HepG2 (cell line): ENCODE measurements around the gene STPG4. TPM values are rescaled to one million over a fixed set of nuclear protein-coding genes. Genes with fewer than 3 reads are reported as not detected.

Source experiments
- ATAC-seq: fragments of 200-7000 bp; cut with Tn5 transposase; 3 replicates; pipeline ENCODE4 v1.9.1; 2020; ENCODE audit warnings: mild to moderate bottlenecking, moderate library complexity
- BruUV-seq: library from RNA; stranded (reverse); fragments of 400-500 nt; replicated peaks from 2 replicates; lab custom pipeline; 2021; lab: Mats Ljungman, UMichigan
- CTCF ChIA-PET: fragments of 300-600 bp; formaldehyde crosslinking; extraction: SDS; loops from one replicate; lab custom pipeline; 2021; ENCODE audit warnings: low total read pairs, inconsistent platforms, low intra/inter-chr PET ratio; lab: Yijun Ruan, JAX
- POLR2A ChIA-PET: fragments of 350-600 bp; sonication (Branson Sonifier 250); formaldehyde crosslinking; loops from one replicate; lab custom pipeline; 2020; ENCODE audit warnings: antibody characterized with exemption, inconsistent platforms; lab: Yijun Ruan, JAX
- DNase-seq: peaks from one replicate; pipeline ENCODE4 v3.0.0-alpha.2; 2015; ENCODE audit warnings: low spot score
- FAIRE-seq: peaks from 3 replicates; lab custom pipeline; 2011; peaks lifted over from hg19 to GRCh38; lab: Jason Lieb, UNC
- H2AFZ ChIP-seq: one replicate; pipeline ENCODE4 v1.6.1; 2011; ENCODE audit warnings: low read length, inconsistent platforms
- H3K27ac ChIP-seq: fragments of 300-600 bp; 3 replicates; pipeline ENCODE4 v1.8.0; 2011; ENCODE audit warnings: mixed run types, mild to moderate bottlenecking, mixed read lengths, low read length, inconsistent platforms; ENCODE audit not compliant: insufficient read depth; ENCODE audit errors: extremely low read length
- H3K27me3 ChIP-seq, 2 experiments: fragments of 200-600 bp in 1 of 2; 2 replicates in 1 of 2; 3 replicates in 1 of 2; pipeline versions ENCODE4 v1.6.0 to v1.8.0; 2011; ENCODE audit warnings: low read length in 2 of 2, mild to moderate bottlenecking in 2 of 2, moderate library complexity in 2 of 2, inconsistent platforms in 1 of 2; ENCODE audit not compliant: insufficient read depth in 2 of 2, control insufficient read depth in 1 of 2
- H3K36me3 ChIP-seq, 2 experiments: fragments of 200-600 bp in 1 of 2; replicated peaks in 1 of 2; 2 replicates in 1 of 2; 3 replicates in 1 of 2; pipeline versions ENCODE4 v1.5.1 to v1.8.0; 2011; ENCODE audit warnings: low read length in 2 of 2, inconsistent platforms in 1 of 2; ENCODE audit not compliant: insufficient read depth in 2 of 2, control insufficient read depth in 1 of 2
- H3K4me1 ChIP-seq: 2 replicates; pipeline ENCODE4 v1.5.1; 2012; ENCODE audit warnings: low read length, inconsistent platforms; ENCODE audit not compliant: insufficient read depth
- H3K4me2 ChIP-seq: 2 replicates; pipeline ENCODE4 v1.6.0; 2011; ENCODE audit warnings: low read depth, low read length, inconsistent platforms
- H3K4me3 ChIP-seq, 3 experiments: fragments of 200-600 bp in 1 of 3; sonication (generic), shearing (Covaris generic) in 1 of 3; replicated peaks in 1 of 3; 2 replicates each; pipeline ENCODE4 v1.5.1; 2011 to 2016; ENCODE audit warnings: low read length in 3 of 3, inconsistent platforms in 2 of 3, low read depth in 2 of 3, mild to moderate bottlenecking in 2 of 3, control low read depth in 1 of 3, mixed read lengths in 1 of 3; ENCODE audit not compliant: insufficient read depth in 1 of 3
- H3K79me2 ChIP-seq: one replicate; pipeline ENCODE4 v1.6.1; 2011; ENCODE audit warnings: low read length, inconsistent platforms; ENCODE audit not compliant: insufficient read depth
- H3K9ac ChIP-seq: 2 replicates; pipeline ENCODE4 v1.6.0; 2011; ENCODE audit warnings: mild to moderate bottlenecking, low read depth, low read length, inconsistent platforms; ENCODE audit not compliant: insufficient read depth
- H3K9me3 ChIP-seq: 2 replicates; pipeline ENCODE4 v1.5.1; 2012; ENCODE audit warnings: mild to moderate bottlenecking, low read length
- H4K20me1 ChIP-seq: 2 replicates; pipeline ENCODE4 v1.6.0; 2011; ENCODE audit warnings: inconsistent platforms, mild to moderate bottlenecking, low read length, moderate library complexity; ENCODE audit not compliant: insufficient read depth
- BCL6 ChIP-seq: IDR thresholded peaks from 2 replicates; pipeline ENCODE4 v1.6.1; 2016; ENCODE audit warnings: missing genetic modification reagents, missing compliant biosample characterization
- CHD4 ChIP-seq: fragments of 200-600 bp; sonication (generic); IDR thresholded peaks from 2 replicates; pipeline ENCODE4 v1.7.0; 2017; ENCODE audit warnings: mild to moderate bottlenecking, low read length, borderline replicate concordance
- FOXK1 ChIP-seq: sonication (generic); formaldehyde crosslinking; IDR thresholded peaks from 2 replicates; pipeline ENCODE4 v1.4.0; 2020; ENCODE audit warnings: low read depth, missing genetic modification reagents, borderline replicate concordance
- GATAD2A ChIP-seq: IDR thresholded peaks from 2 replicates; pipeline ENCODE4 v1.6.1; 2016
- HINFP ChIP-seq: sonication (generic); formaldehyde crosslinking; IDR thresholded peaks from 2 replicates; pipeline ENCODE4 v1.4.0; 2020; ENCODE audit warnings: low read depth, mild to moderate bottlenecking, missing genetic modification reagents
- KAT2B ChIP-seq: fragments of 150-350 bp; IDR thresholded peaks from 2 replicates; pipeline ENCODE4 v1.6.1; 2014; ENCODE audit warnings: low read depth, low read length, borderline replicate concordance
- RXRB ChIP-seq: IDR thresholded peaks from 2 replicates; pipeline ENCODE4 v1.6.1; 2016; ENCODE audit warnings: borderline replicate concordance, missing genetic modification reagents, missing compliant biosample characterization
- TAF1 ChIP-seq: sonication (generic); formaldehyde crosslinking; IDR thresholded peaks from 2 replicates; pipeline ENCODE4 v1.4.0; 2020; ENCODE audit warnings: missing genetic modification reagents
- TIGD3 ChIP-seq: sonication (generic); formaldehyde crosslinking; IDR thresholded peaks from 2 replicates; pipeline ENCODE4 v1.5.1; 2020; ENCODE audit warnings: mild to moderate bottlenecking, missing genetic modification reagents, borderline replicate concordance
- ZNF556 ChIP-seq: sonication (generic); formaldehyde crosslinking; IDR thresholded peaks from 2 replicates; pipeline ENCODE4 v1.4.0; 2020; ENCODE audit warnings: mild to moderate bottlenecking, missing genetic modification reagents, borderline replicate concordance
- ZNF570 ChIP-seq: sonication (generic); formaldehyde crosslinking; IDR thresholded peaks from 2 replicates; pipeline ENCODE4 v1.4.0; 2020; ENCODE audit warnings: mild to moderate bottlenecking, missing genetic modification reagents, borderline replicate concordance
- ZNF768 ChIP-seq: sonication (generic); formaldehyde crosslinking; IDR thresholded peaks from 2 replicates; pipeline ENCODE4 v1.4.0; 2020; ENCODE audit warnings: missing genetic modification reagents
- ZNF776 ChIP-seq: sonication (generic); formaldehyde crosslinking; IDR thresholded peaks from 2 replicates; pipeline ENCODE4 v1.4.0; 2020; ENCODE audit warnings: mild to moderate bottlenecking, missing genetic modification reagents
- ZNF790 ChIP-seq: sonication (generic); formaldehyde crosslinking; IDR thresholded peaks from 2 replicates; pipeline ENCODE4 v1.8.0; 2022; ENCODE audit warnings: missing genetic modification reagents, mild to moderate bottlenecking, borderline replicate concordance
- in situ Hi-C: cut with HindIII; loops from 2 replicates; pipeline ENCODE4 v1.10.0; 2017; ENCODE audit warnings: low pct_unique_long_range_greater_than_20kb; ENCODE audit not compliant: extremely low pct_ligation_motif_present
- intact Hi-C: fragments of 100-400 bp; cut with micrococcal nuclease; formaldehyde crosslinking; loops from one replicate; pipeline ENCODE4 v1.10.0; 2022; ENCODE audit not compliant: unreplicated experiment
- polyA plus RNA-seq, 8 experiments: library from polyadenylated mRNA; depleted of rRNA in 3 of 8; stranded (reverse) in 7 of 8; unstranded in 1 of 8; fragments of >200 nt; fragmentation: Illumina TruSeq in 4 of 8; extraction: Trizol in 4 of 8; gene quantifications; 2 replicates each; pipeline versions ENCODE4 v1.2.1 to v1.2.3, GENCODE V29; 2011 to 2016; ENCODE audit warnings: low read depth in 4 of 8, missing spikeins in 1 of 8, mixed read lengths in 1 of 8; ENCODE audit not compliant: insufficient read depth in 1 of 8
- total RNA-seq, 5 experiments: library from RNA; depleted of rRNA; stranded (reverse); fragments of >200 nt; fragmentation: Illumina TruSeq; extraction: Trizol; gene quantifications; 2 replicates each; pipeline ENCODE4 v1.2.3, GENCODE V29; 2016; ENCODE audit warnings: low read depth in 1 of 5
- TF ChIP-seq, protein P1 (sequence below): sonication (generic); formaldehyde crosslinking; IDR thresholded peaks from 2 replicates; pipeline ENCODE4 v1.4.0; 2020; ENCODE audit warnings: mild to moderate bottlenecking, missing genetic modification reagents
- TF ChIP-seq, protein P2 (sequence below): sonication (generic); formaldehyde crosslinking; IDR thresholded peaks from 2 replicates; pipeline ENCODE4 v1.4.0; 2020; ENCODE audit warnings: missing genetic modification reagents
- TF ChIP-seq, protein P3 (sequence below): sonication (generic); formaldehyde crosslinking; IDR thresholded peaks from 2 replicates; pipeline ENCODE4 v1.5.0; 2020; ENCODE audit warnings: missing genetic modification reagents, mild to moderate bottlenecking, borderline replicate concordance

Gene STPG4
- total and polyA plus RNA-seq, 2 of the 13 experiments (the other 11 are each of a cell fraction or from before 2014, with no cell fraction given): 0.11 to 0.15 TPM

GRCh38 chr2:47194410-47194809 is 39.3 kb upstream of the STPG4 start:
- no peak overlapping the region for H3K27ac ChIP-seq
- TF ChIP-seq ZNF790 (no peak), ZNF570 (CRISPR knock-in tag) (no peak), ZNF556 (no peak), BCL6 (no peak), ZNF768 (CRISPR knock-in tag) (no peak), TIGD3 (no peak), FOXK1 (CRISPR knock-in tag) (no peak), KAT2B (no peak), GATAD2A (CRISPR knock-in tag) (no peak), ZNF776 (CRISPR knock-in tag) (no peak), RXRB (CRISPR knock-in tag) (no peak), HINFP (CRISPR knock-in tag) (no peak), CHD4 (no peak), TAF1 (CRISPR knock-in tag) (no peak)
- TF ChIP-seq, protein P1, sequence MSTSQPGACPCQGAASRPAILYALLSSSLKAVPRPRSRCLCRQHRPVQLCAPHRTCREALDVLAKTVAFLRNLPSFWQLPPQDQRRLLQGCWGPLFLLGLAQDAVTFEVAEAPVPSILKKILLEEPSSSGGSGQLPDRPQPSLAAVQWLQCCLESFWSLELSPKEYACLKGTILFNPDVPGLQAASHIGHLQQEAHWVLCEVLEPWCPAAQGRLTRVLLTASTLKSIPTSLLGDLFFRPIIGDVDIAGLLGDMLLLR (CRISPR knock-in tag): no peak
- TF ChIP-seq, protein P2, sequence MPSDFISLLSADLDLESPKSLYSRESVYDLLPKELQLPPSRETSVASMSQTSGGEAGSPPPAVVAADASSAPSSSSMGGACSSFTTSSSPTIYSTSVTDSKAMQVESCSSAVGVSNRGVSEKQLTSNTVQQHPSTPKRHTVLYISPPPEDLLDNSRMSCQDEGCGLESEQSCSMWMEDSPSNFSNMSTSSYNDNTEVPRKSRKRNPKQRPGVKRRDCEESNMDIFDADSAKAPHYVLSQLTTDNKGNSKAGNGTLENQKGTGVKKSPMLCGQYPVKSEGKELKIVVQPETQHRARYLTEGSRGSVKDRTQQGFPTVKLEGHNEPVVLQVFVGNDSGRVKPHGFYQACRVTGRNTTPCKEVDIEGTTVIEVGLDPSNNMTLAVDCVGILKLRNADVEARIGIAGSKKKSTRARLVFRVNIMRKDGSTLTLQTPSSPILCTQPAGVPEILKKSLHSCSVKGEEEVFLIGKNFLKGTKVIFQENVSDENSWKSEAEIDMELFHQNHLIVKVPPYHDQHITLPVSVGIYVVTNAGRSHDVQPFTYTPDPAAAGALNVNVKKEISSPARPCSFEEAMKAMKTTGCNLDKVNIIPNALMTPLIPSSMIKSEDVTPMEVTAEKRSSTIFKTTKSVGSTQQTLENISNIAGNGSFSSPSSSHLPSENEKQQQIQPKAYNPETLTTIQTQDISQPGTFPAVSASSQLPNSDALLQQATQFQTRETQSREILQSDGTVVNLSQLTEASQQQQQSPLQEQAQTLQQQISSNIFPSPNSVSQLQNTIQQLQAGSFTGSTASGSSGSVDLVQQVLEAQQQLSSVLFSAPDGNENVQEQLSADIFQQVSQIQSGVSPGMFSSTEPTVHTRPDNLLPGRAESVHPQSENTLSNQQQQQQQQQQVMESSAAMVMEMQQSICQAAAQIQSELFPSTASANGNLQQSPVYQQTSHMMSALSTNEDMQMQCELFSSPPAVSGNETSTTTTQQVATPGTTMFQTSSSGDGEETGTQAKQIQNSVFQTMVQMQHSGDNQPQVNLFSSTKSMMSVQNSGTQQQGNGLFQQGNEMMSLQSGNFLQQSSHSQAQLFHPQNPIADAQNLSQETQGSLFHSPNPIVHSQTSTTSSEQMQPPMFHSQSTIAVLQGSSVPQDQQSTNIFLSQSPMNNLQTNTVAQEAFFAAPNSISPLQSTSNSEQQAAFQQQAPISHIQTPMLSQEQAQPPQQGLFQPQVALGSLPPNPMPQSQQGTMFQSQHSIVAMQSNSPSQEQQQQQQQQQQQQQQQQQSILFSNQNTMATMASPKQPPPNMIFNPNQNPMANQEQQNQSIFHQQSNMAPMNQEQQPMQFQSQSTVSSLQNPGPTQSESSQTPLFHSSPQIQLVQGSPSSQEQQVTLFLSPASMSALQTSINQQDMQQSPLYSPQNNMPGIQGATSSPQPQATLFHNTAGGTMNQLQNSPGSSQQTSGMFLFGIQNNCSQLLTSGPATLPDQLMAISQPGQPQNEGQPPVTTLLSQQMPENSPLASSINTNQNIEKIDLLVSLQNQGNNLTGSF (CRISPR knock-in tag): no peak
- TF ChIP-seq, protein P3, sequence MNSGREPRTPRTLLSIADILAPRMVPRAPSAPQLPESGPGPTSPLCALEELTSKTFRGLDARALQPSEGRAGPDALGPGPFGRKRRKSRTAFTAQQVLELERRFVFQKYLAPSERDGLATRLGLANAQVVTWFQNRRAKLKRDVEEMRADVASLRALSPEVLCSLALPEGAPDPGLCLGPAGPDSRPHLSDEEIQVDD (CRISPR knock-in tag): no peak

More at GRCh38 chr2:47194410-47194809, 39.3 kb upstream of the STPG4 start:
- DNase-seq: no peak
- CTCF ChIA-PET: no interaction called here
- ATAC-seq: no peak
- Histone ChIP-seq H3K36me3 (no peaks in the 10 kb centered on the region), H3K9me3 (no peaks in the 10 kb centered on the region), H3K4me2 (no peak overlapping the region), H3K4me1 (peaks cover 61% of the 10 kb centered on the region), H3K4me3 (no peak overlapping the region), H3K27me3 (peaks cover 1 to 11% of the 10 kb centered on the region in 2 experiments; a peak in 3 of 5 replicates), H4K20me1 (no peaks in the 10 kb centered on the region), H3K9ac (no peak overlapping the region), H2AFZ (no peak overlapping the region), H3K79me2 (no peaks in the 10 kb centered on the region)
- in situ Hi-C loops: no loop called here
- no peak for FAIRE-seq
- POLR2A ChIA-PET: interaction anchor here (1.8 kb wide), 1 partner anchor 115 kb away, joined by 4 read pairs; no protein-coding TSS in a partner anchor
- intact Hi-C loops: no loop called here
- BruUV-seq: no TSS peak
